ENCODE data around the gene EZR. TPM values are rescaled to one million over a fixed set of nuclear protein-coding genes. Genes with fewer than 3 reads are reported as not detected.

EZR gene
- total RNA-seq, 4 donors from 2014 or later: 83.7 to 168 (median 144) TPM

- 81 to 82% methylated on average over 9 of the region's 9 CpGs for WGBS, 2 donors
- Histone ChIP-seq H3K27ac (no peak overlapping the region), H3K9me3 (no peaks in the 10 kb centered on the region), H3K36me3 (peaks cover 0 to 8% (median 0%) of the 10 kb centered on the region in 3 donors), H3K27me3 (no peaks in the 10 kb centered on the region), H3K4me3 (no peak overlapping the region), H3K4me1 (peaks cover 0 to 1% (median 0%) of the 10 kb centered on the region in 4 donors)
- TF ChIP-seq POLR2A (IDR thresholded peaks at IDR 0.05): no peak
- TF ChIP-seq CTCF (IDR thresholded peaks at IDR 0.05): no peak
- no peak for TF ChIP-seq EP300 (IDR thresholded peaks at IDR 0.05)
- DNase-seq (ENCODE audit: low spot score in 2 of 2): no peak
These were observed 61.4 kb downstream of the EZR start for GRCh38 chr6:158757753-158758090.

GRCh38 chr6:158756977-158757752 lies 62.0 kb downstream of the EZR start:
- Histone ChIP-seq H3K27ac (no peak overlapping the region), H3K27me3 (no peaks in the 10 kb centered on the region), H3K36me3 (peaks cover 0 to 3% (median 0%) of the 10 kb centered on the region in 3 donors), H3K9me3 (no peaks in the 10 kb centered on the region), H3K4me3 (no peak overlapping the region), H3K4me1 (peaks cover 0 to 7% (median 0%) of the 10 kb centered on the region in 4 donors)
- 85% methylated on average over 16 to 23 of the region's 25 CpGs for WGBS, 2 donors
- no peak for DNase-seq (ENCODE audit: low spot score in 2 of 2)
- TF ChIP-seq EP300 (IDR thresholded peaks at IDR 0.05) (no peak), POLR2A (IDR thresholded peaks at IDR 0.05) (no peak), CTCF (IDR thresholded peaks at IDR 0.05) (no peak)

- WGBS, 2 donors: 85 to 97% methylated on average over 9 of the region's 9 CpGs
- Histone ChIP-seq H3K4me1 (peaks cover 0 to 13% (median 0%) of the 10 kb centered on the region in 4 donors), H3K9me3 (no peaks in the 10 kb centered on the region), H3K36me3 (peaks cover 0 to 3% (median 0%) of the 10 kb centered on the region in 3 donors), H3K4me3 (no peak overlapping the region), H3K27me3 (no peaks in the 10 kb centered on the region), H3K27ac (no peak overlapping the region)
- no peak for DNase-seq (ENCODE audit: low spot score in 2 of 2)
- TF ChIP-seq CTCF (IDR thresholded peaks at IDR 0.05): no peak
- TF ChIP-seq POLR2A (IDR thresholded peaks at IDR 0.05): no peak
- TF ChIP-seq EP300 (IDR thresholded peaks at IDR 0.05): no peak
These were observed 63.0 kb downstream of the EZR start for GRCh38 chr6:158756126-158756525.

GRCh38 chr6:158755636-158756035 lies 63.5 kb downstream of the EZR start:
- H3K4me3 ChIP-seq: no peak overlapping the region
- TF ChIP-seq EP300 (IDR thresholded peaks at IDR 0.05): no peak
- TF ChIP-seq CTCF (IDR thresholded peaks at IDR 0.05): no peak
- no peak for TF ChIP-seq POLR2A (IDR thresholded peaks at IDR 0.05)
- peaks cover 0 to 13% (median 0%) of the 10 kb centered on the region in 4 donors for H3K4me1 ChIP-seq
- H3K27me3 ChIP-seq: no peaks in the 10 kb centered on the region
- peaks cover 0 to 3% (median 0%) of the 10 kb centered on the region in 3 donors for H3K36me3 ChIP-seq
- 92 to 93% methylated on average over 13 of the region's 13 CpGs for WGBS, 2 donors
- no peaks in the 10 kb centered on the region for H3K9me3 ChIP-seq
- H3K27ac ChIP-seq: no peak overlapping the region
- DNase-seq (ENCODE audit: low spot score in 2 of 2): no peak

GRCh38 chr6:158754738-158755137 lies 64.4 kb downstream of the EZR start:
- TF ChIP-seq EP300 (IDR thresholded peaks at IDR 0.05) (no peak), CTCF (IDR thresholded peaks at IDR 0.05) (no peak), POLR2A (IDR thresholded peaks at IDR 0.05) (no peak)
- Histone ChIP-seq H3K36me3 (peaks cover 0 to 3% (median 0%) of the 10 kb centered on the region in 3 donors), H3K27ac (no peak overlapping the region), H3K4me1 (peaks cover 0 to 13% (median 0%) of the 10 kb centered on the region in 4 donors), H3K4me3 (no peak overlapping the region), H3K27me3 (no peaks in the 10 kb centered on the region), H3K9me3 (no peaks in the 10 kb centered on the region)
- DNase-seq (ENCODE audit: low spot score in 2 of 2): no peak
- WGBS, 2 donors: 73 to 76% methylated on average over 11 of the region's 11 CpGs

Measured in tibial nerve (tissue), 4 donors.